ENCODE data around the gene ATF7IP2. TPM values are rescaled to one million over a fixed set of nuclear protein-coding genes. Genes with fewer than 3 reads are reported as not detected.
"Not testable (repeated sequence)": the region's sequence is repeated elsewhere in the genome, so short reads cannot be mapped to it uniquely, and the experiment has no call there.

The ATF7IP2 gene
- total RNA-seq, 1 donor from 2014 or later: 9.9 TPM

DNA sequence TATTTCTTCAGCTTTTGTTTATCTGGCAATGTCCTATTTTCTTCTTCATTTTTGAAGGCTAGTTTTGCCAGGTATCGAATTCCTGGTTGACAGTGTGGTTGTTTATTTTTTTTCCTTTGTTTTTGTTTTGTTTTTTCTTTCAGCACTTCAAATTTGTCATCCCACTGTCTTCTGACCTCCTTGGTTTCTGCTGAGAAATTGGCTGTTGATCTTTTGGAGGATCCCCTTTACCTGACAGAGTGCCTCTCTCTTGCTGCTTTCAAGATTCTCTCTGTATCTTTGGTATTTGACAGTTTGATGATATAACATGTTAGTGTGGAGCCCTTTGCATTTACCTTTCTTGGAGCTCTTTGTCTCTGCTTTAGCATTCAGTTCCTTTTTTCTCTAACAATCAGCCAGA lies 9.6 kb upstream of the ATF7IP2 start:
- no peak for DNase-seq (ENCODE audit: low read depth)

DNA sequence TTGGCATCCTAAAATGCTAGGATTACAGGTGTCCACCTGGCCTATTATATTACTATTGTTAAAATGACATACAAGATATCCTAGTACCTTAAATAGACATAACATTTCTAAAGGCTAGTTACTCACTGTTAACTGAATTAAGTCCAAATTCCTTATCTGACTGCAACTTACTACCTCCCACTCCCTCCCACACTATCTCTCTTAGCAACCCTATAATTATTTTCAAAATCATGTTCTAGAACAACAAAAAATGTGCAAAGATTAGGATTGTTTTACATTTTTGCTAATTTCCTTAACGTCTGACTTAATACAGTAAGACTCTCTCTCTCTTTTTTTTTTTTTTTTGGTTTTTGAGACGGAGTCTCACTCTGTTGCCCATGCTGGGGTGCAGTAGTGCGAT lies 2.2 kb upstream of the ATF7IP2 start:
- no peak for DNase-seq (ENCODE audit: low read depth)

DNA sequence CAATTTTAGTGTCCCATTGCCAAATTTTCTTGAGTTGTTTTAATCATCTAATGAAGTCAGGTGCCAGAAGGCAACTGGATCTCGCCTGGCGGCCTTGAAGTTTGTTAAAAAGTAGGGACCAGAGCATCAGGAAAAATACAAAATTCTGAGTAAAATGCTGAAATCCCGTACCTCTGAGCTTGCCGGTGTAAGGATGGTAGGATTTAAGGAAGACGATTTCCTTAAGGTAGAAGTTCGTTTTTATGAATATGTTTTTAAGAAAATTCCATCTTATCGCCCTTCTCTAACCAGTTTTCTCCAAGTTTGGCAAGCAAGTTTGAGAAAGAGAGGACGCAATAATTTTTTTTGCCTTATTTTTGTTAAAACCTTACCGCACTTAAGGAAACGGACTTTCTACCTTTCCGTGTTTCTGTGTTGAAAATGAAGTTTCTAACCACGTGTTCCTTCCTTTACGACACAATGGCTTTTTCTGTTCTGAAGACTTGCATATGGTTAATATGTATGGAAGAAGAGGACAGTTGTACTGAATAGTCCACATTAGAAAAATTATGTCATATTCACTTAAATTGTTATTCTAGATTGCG lies 748 bp downstream of the ATF7IP2 start:
- peak; percentile 36 for DNase-seq (ENCODE audit: low read depth)

DNA sequence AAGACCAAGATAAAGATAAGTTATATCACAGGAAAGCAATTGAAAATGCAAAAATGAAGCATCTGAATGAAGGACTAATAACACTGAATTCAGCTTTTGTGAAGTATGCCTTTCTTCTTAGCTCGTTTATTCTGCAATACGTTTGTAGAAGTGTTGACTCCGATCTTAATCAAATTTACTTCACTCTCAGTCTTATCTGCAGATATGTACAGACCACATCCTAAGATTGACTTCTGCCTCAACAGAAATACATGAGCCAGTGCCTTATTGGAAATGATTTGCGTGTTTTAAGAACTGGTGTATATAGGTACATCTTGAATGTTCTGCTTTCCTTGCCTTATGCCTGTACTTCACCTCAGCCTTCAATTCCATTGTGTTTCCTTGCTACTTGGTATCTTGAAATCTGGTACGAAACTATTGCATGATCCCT lies 1.3 kb downstream of the ATF7IP2 start:
- DNase-seq (ENCODE audit: low read depth): no peak

DNA sequence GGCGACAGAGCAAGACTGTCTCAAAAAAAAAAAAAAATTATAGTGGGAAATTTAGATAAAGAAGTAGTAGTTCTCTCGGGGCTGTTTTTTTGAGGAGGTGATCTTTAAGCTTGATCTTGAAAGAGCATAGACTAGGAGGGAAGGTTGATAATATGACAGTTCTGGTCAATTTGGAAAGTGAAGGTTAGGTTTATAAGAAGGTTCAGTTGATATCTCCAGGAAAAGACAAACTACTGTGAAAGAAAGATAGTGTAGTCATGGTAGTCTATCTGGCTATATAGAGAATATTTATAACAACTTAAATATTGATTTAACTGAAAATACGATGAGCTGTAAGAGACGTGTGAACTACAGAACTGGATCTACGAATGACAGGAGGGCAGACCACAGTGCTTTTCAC lies 3.1 kb downstream of the ATF7IP2 start:
- DNase-seq (ENCODE audit: low read depth): no peak

DNA sequence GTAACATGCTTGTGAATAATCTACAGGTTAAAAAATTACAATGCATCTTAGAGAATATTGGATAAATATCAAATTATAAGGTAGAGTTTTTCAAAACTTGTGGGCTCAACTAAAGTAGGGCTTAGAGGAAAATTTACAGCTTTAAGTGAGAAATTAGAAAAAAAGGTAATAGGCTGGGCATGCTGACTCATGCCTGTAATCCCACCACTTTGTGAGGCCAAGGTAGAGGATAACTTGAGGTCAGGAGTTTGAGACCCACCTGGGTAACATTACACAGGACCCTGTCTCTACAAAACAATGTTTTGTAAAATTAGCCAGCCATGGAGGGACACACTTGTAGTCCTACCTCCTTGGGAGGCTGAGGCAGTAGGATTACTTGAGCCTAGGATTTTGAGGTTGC lies 4.5 kb downstream of the ATF7IP2 start:
- DNase-seq (ENCODE audit: low read depth): no peak

DNA sequence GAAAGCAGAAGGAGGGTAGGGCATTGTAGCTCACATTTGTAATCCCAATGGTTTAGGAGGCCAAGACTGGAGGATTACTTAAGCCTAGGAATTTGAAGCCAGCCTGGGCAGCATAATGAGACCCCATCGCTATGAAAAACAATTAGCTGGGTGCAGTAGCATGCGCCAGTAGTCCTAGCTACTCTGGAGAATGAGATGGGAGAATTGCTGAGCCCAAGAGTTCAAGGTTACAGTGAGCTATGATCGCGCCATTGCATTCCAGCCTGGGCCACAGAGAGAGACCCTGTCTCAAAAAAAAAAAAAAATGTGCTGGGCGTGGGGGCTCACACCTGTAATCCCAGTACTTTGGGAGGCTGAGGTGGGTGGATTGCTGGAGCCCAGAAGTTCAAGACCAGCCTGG lies 5.0 kb downstream of the ATF7IP2 start:
- no peak for DNase-seq (ENCODE audit: low read depth)

DNA sequence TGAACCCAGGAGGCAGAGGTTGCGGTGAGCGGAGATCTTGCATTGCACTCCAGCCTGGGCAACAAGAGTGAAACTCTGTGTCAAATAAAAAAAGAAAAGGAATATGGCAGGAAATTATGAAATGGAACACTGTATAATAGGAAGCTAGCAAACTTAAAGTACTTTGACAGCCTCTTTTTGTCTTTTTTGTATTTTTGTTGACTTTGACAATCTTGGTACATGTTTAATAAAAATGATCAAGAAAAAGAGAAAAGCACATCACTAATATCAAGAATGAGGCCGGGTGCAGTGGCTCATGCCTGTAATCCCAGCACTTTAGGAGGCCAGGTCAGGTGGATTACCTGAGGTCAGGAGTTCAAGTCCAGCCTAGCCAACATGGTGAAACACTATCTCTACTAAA lies 5.5 kb downstream of the ATF7IP2 start:
- no peak for DNase-seq (ENCODE audit: low read depth)

DNA sequence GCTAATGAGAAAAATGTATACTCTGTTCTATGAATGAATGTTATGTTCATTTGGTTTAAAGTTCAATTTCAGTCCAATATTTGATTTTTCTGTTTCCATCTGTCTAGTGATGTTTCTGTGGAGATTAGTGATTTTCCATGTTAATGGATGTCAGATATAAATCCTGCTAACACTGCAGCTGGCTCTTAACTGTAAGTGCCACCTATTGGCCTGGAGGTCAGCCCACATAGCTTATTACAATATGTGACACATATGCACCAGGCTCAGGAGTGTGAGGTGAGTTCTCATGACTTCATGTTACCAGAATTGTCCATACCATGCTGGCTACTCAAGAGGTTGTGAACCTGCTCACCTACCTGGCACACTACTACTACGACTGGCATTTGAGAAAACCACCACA lies 17.1 kb downstream of the ATF7IP2 start:
- no peak for DNase-seq (ENCODE audit: low read depth)

DNA sequence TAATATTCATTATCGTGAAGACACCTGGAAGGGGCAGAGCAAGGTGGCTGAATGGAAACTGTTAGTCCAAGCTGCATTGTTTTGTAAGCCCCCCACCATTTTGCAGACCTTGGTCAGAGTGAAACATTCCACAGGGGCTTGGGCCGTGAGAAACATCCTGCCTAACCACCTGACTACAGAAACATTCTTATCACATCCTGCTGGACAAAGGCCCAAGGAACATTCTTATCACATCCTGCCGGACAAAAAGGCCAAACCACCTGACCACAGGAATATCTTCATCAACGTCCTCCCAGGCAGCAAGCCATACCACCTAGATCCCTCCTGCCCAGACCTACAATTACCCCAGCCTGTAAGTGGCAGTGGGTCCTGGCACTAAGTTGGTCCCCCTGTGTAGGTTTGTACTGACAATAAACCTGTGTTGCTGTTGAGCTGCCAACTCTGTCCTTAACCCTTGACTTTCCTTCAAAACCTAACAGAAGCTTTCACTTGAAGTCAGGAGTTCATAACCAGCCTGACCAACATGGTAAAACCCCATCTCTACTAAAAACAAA lies 19.6 kb downstream of the ATF7IP2 start:
- no peak for DNase-seq (ENCODE audit: low read depth)

DNA sequence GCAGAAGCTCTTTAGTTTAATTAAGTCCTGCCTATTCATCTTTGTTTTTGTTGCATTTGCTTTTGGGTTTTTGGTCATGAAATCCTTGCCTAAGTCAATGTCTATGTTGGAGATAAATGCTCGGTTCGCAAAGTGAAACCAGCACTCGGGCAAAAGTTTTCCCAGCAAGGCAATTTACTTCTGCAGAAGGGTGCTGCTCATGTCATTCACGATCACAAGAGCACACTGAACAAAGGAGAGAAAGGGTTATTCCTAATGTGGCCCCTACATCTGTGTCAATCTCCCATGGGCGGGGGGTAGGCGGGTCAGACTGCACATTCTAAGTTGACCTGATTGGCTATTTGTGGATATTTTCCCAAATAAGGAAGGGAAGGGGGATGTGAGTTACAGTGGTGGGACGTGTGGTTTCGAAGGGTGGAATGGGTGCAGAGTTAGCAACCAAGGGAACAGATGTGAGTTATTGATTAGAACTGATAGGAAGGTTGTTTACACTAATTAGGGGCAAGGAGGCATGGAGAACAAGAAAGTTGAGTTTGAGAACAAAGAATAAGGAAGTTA lies 23.0 kb downstream of the ATF7IP2 start:
- DNase-seq (ENCODE audit: low read depth): no peak

DNA sequence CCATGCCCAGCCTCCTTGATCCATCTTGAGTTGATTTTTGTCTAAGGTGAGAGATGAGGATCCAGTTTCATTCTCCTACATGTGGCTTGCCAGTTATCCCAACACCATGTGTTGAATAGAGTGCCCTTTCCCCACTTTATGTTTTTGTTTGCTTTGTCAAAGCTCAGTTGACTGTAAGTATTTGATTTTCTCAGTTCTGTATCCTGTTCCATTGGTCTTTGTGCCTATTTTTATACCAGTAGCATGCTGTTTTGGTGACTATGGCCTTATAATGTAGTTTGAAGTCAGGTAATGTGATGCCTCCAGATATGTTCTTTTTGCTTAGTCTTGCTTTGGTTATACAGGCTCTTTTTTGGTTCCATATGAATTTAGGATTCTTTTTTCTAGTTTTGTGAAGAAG lies 23.9 kb downstream of the ATF7IP2 start:
- not testable (repeated sequence) for DNase-seq (ENCODE audit: low read depth)

DNA sequence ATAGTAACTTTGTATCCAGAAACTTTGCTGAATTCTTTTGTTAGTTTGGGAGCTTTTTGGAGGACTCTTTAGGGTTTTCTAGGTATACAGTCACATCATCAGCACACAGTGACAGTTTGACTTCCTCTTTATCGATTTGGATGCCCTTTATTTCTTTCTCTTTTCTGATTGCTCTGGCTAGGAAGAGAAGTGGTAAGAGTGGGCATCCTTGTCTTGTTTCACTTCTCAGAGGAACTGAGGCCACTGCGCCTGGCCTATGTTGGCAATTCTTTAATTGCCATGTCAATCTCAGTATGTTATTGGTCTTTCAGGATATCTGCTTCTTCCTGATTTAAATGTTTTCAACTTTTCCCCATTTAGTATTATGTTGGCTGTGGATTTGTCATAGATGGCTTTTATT lies 24.6 kb downstream of the ATF7IP2 start:
- DNase-seq (ENCODE audit: low read depth): no peak

DNA sequence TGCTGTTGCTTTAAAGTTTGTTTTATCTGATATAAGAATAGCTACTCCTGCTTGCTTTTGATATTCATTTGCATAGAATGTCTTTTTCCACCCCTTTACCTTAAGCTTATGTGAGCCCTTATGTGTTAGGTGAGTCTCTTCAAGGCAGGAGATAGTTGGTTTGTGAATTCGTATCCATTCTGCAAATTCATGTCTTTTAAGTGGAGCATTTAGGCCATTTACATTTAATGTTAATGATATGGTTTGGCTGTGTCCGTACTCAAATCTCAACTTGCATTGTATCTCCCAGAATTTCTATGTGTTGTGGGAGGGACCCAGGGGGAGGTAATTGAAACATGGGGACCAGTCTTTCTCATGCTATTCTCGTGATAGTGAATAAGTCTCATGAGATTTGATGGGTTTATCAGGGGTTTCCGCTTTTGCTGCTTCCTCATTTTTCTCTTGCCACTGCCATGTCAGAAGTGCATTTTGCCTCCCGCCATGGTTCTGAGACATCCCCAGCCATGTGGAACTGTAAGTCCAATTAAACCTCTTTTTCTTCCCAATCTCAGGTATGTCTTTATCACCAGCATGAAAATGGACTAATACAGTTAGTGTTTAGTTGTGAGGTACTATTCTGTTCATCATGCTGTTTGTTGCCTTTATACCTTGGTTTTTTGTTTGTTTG lies 27.2 kb downstream of the ATF7IP2 start:
- no peak for DNase-seq (ENCODE audit: low read depth)

DNA sequence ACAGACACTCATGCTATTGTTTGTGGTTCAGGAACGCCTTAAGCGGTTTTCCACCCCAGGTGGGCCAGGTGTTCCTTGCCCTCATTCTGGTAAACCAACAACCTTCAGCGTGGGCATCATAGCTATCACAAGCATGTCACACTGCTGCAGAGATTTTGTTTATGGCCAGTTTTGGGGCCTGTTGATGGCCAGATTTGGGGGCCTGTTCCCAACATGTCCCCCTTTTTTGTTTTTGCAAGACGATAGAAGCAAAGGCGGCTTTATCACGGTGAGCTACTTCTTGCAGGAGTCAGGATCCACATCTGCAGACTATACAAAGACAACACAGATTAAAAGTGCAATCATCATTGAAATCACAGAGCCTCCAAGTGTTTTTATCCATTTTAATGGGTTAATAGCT lies 32.3 kb downstream of the ATF7IP2 start:
- DNase-seq (ENCODE audit: low read depth): not testable (repeated sequence)

DNA sequence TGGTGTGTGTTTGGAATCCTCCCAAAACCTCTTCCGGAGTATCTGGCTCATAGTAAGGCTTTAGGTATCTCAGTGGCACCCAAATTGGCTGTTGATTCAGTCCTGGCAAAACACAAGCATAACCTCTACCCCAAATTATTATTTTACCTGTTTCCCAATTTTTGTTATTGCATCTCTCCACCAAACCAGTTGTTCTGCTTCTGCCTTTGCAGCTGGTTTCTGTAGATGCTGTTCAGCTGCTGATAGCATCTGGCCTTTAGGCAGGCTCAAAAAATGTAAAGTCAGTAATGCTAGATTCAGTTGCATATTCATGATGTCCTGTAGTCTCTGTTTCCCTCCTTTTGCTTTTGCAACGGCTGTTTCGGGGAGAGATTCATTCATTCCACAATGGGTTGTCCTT lies 33.8 kb downstream of the ATF7IP2 start:
- DNase-seq (ENCODE audit: low read depth): no peak

DNA sequence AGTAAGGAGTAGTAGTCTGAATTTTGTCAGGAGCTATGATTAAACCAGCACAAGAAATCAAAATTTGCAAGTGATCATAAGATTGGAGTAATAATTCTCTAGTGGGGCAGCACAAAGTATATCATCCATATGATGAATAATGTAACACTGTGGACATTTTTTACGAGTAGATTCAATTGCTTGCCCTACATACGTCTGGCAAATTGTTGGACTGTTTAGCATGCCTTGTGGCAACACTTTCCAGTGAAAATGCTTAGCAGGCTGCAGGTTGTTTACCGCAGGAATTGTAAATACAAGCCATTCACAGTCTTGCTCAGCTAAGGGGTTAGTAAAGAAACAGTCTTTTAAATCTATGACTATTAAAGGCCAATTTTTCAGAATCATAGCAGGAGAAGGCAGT lies 35.7 kb downstream of the ATF7IP2 start:
- DNase-seq (ENCODE audit: low read depth): no peak

DNA sequence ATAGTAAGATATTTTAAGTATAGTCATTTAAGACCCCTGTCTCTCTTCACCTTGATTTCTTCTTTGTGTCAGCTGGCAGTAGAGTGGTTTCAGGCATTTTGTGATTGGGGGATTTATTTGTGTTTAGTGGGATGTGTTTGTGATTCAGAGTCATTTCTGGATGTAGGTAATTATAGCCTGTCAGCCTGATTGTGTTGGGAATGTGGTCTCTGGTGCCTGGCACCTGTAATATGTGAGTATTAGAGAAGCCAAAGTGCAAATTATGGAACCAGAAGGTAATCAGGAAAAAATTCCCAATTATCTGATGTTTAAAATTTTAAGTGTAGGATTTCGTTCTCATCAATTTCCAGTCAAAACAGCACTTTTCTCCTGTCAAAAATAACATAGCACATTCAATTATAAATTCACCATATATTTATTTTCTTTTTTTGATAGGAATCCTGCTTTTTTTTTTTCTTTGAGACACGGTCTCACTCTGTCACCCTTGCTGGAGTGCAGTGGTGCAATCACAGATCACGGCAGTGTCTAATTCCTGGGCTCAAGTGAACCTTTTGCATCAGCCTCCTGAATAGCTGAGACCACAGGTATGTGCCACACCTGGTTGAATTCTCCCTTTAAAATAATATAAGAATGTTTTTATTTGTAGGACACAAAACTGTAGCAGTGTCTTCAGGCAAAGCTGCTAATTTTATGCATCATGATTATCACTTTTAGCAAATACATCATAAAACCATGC lies 42.7 kb downstream of the ATF7IP2 start:
- peak; percentile 36 for DNase-seq (ENCODE audit: low read depth)

DNA sequence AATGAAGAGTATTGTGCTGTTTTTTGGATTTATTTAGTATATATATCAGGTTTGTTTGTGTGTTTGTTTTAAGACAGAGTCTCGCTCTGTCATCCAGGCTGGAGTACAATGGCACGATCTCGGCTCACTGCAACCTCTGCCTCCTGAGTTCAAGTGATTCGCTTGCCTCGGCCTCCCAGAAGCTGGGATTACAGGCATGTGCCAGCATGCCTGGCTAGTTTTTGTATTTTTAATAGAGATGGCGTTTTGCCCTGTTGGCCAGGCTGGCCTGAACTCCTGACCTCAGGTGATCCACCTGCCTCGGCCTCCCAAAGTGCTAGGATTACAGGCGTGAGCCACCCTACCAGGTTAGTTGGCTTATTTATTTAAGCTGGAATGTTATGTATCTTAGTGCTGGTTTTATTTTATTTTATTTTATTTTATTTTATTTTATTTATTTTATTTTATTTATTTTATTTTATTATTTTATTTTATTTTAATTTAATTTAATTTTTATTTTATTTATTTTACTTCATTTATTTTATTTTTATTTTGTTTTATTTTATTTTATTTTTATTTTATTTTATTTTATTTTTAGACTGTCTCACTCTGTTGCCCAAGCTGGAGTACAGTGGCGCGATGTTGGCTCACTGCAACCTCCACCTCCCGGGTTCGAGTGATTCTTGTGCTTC lies 43.6 kb downstream of the ATF7IP2 start:
- not testable (repeated sequence) for DNase-seq (ENCODE audit: low read depth)

DNA sequence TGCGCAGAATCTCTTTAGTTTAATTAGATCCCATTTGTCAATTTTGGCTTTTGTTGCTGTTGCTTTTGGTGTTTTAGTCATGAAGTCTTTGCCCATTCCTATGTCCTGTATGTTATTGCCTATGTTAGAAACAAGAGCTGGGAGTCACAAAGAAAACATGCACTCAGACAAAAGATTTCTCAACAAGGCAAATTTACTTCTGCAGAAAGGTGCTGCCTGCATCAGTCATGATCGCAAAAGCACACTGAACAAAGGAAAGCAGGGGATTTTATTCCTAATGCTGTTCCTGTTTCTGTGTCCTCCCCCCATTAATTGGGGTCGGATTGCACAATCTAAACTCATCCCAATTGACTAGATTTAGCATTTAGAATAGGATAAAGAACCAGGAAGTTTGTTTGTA lies 55.9 kb downstream of the ATF7IP2 start:
- no peak for DNase-seq (ENCODE audit: low read depth)

DNA sequence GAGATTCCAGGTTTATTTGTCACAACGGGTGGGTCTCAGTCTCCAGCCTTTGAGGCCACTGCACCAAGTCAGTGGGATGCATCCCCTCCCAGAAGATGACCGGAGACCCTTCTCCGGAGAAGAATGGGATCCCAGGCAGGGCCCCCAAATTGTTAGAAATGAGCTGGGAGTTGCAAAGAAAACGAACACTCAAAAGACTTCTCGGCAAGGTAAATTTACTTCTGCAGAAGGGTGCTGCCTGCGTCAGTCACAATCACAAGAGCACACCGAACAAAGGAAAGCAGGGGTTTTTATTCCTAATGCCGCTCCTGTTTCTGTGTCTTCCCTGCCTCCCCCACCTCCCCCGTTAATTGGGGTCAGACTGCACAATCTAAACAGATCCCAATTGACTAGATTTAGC lies 61.4 kb downstream of the ATF7IP2 start:
- no peak for DNase-seq (ENCODE audit: low read depth)
